ENCODE data around the gene CMSS1. TPM values are rescaled to one million over a fixed set of nuclear protein-coding genes. Genes with fewer than 3 reads are reported as not detected.

Gene CMSS1
- total RNA-seq, 1 experiment from 2014 or later: 64.1 TPM

GRCh38 chr3:100198579-100199269 is 381.1 kb downstream of the CMSS1 start:
- ChIA-PET POLR2A (no interaction called here), CTCF (no interaction called here), RAD21 (ENCODE audit: low non-redundant PET in 1 of 2, low total read pairs in 2 of 2, uncharacterized antibody in 2 of 2, unreplicated experiment in 2 of 2) (no interaction called here)
- Histone ChIP-seq H3K27me3 (ENCODE audit: insufficient read depth, low read length) (no peaks in the 10 kb centered on the region), H3K79me2 (ENCODE audit: insufficient read depth, low read length) (no peaks in the 10 kb centered on the region), H3K9me3 (ENCODE audit: control insufficient read depth in 1 of 2, insufficient read depth in 1 of 2, low read depth in 1 of 2, low read length in 2 of 2) (no peaks in the 10 kb centered on the region), H3K4me1 (ENCODE audit: control insufficient read depth in 1 of 2, insufficient read depth in 2 of 2, low read length in 2 of 2) (no peaks in the 10 kb centered on the region), H3K9me2 (ENCODE audit: insufficient read depth) (no peaks in the 10 kb centered on the region), H3K36me3 (ENCODE audit: control insufficient read depth in 1 of 2, insufficient read depth in 2 of 2, low read length in 2 of 2) (no peaks in the 10 kb centered on the region), H3K4me2 (ENCODE audit: low read length) (no peak overlapping the region), H2AFZ (ENCODE audit: low read depth, low read length, poor library complexity, severe bottlenecking) (no peak overlapping the region), H3K4me3 (replicated peaks in 1 of 2; ENCODE audit: low read depth in 1 of 2, low read length in 2 of 2) (no peak overlapping the region), H3K9ac (ENCODE audit: low read length) (no peak overlapping the region), H3K27ac (ENCODE audit: low read depth, low read length) (no peak overlapping the region), H4K20me1 (ENCODE audit: insufficient read depth) (no peaks in the 10 kb centered on the region)
- BruUV-seq (replicated peaks): no TSS peak
- ATAC-seq: no peak
- DNase-seq (ENCODE audit: low read depth, low spot score): no peak
- TF ChIP-seq CBX3 (IDR thresholded peaks at IDR 0.05; ENCODE audit: low read depth) (no peak), YY1 (IDR thresholded peaks at IDR 0.05; ENCODE audit: extremely low read depth, insufficient replicate concordance, low read depth, low read length) (no peak), ZNF274 (IDR thresholded peaks at IDR 0.05; ENCODE audit: low read depth, low read length) (no peak), ELF1 (IDR thresholded peaks at IDR 0.05; ENCODE audit: borderline replicate concordance, low read depth) (no peak), SP1 (IDR thresholded peaks at IDR 0.05; ENCODE audit: low read depth) (no peak), TCF7L2 (IDR thresholded peaks at IDR 0.05; ENCODE audit: borderline replicate concordance, extremely low read depth, insufficient read depth, insufficient read length) (no peak), SRF (IDR thresholded peaks at IDR 0.05; ENCODE audit: low read depth) (no peak), ZBTB33 (IDR thresholded peaks at IDR 0.05; ENCODE audit: extremely low read depth, insufficient replicate concordance, low read length) (no peak), SIN3A (IDR thresholded peaks at IDR 0.05; ENCODE audit: low read depth) (no peak), FOSL1 (IDR thresholded peaks at IDR 0.05; ENCODE audit: low read depth) (no peak), EGR1 (IDR thresholded peaks at IDR 0.05; ENCODE audit: low read depth) (no peak), EZH2 (IDR thresholded peaks at IDR 0.05) (no peak)
- intact Hi-C loops (cut with micrococcal nuclease): no loop called here
